Measurements from ENCODE around the gene LTBP4.

LTBP4 gene

DNA sequence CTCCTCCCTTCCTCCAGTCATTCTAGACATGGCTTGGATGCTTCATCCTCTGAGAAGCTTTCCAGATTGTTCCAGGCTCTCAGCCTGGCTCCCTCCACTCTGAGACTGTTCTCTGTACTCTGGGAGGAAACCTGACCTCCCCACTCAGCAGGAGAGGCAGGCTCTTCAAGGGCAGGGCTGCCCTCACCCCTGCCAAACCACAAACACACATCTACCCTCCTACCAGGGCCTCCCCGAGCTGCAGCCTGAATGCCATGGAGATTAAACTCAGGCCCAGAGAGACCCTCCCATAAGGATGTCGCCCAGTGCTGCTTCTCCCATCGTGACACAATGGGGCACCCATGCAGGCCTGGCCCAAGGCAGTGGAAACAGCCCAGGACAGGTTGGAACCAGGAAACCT lies 73.1 kb downstream of the LTBP4 start:
- TF ChIP-seq, protein P1, sequence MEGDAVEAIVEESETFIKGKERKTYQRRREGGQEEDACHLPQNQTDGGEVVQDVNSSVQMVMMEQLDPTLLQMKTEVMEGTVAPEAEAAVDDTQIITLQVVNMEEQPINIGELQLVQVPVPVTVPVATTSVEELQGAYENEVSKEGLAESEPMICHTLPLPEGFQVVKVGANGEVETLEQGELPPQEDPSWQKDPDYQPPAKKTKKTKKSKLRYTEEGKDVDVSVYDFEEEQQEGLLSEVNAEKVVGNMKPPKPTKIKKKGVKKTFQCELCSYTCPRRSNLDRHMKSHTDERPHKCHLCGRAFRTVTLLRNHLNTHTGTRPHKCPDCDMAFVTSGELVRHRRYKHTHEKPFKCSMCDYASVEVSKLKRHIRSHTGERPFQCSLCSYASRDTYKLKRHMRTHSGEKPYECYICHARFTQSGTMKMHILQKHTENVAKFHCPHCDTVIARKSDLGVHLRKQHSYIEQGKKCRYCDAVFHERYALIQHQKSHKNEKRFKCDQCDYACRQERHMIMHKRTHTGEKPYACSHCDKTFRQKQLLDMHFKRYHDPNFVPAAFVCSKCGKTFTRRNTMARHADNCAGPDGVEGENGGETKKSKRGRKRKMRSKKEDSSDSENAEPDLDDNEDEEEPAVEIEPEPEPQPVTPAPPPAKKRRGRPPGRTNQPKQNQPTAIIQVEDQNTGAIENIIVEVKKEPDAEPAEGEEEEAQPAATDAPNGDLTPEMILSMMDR (IDR thresholded peaks at IDR 0.05): no peak
- TF ChIP-seq ZFX (IDR thresholded peaks at IDR 0.05; ENCODE audit: borderline replicate concordance): no peak
- H3K27ac ChIP-seq: no peak overlapping the region

DNA sequence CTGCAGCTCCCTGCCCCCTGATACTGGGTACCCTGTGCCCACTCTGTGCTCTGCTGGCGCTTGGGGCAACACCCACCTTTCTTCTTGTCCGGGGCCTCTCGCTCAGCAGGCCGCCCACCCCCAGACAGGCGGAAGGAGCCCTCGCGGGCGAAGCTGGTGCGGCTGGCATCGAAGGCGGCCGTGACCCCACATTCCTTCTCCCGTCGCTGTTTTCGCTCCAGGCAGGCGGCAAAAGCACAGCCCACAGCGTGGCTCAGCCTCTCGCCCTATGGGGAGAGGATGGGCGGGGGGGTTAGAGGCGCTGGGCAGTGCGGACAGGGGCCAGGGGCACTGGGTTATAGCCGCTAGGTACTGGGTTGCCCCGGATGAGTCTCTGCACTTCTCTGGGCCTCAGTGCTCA lies 76.0 kb downstream of the LTBP4 start:
- H3K27ac ChIP-seq: no peak overlapping the region
- TF ChIP-seq, protein P1 (IDR thresholded peaks at IDR 0.05): no peak
- no peak for TF ChIP-seq ZFX (IDR thresholded peaks at IDR 0.05; ENCODE audit: borderline replicate concordance)
